RPMI8226 (cell line): ENCODE data around the gene VAV1.
"Not testable (repeated sequence)": the region's sequence is repeated elsewhere in the genome, so short reads cannot be mapped to it uniquely, and the experiment has no call there.

Experiments
- DNase-seq: peaks from one replicate; pipeline ENCODE4 v3.0.0-alpha.2; 2015

Gene VAV1

DNA sequence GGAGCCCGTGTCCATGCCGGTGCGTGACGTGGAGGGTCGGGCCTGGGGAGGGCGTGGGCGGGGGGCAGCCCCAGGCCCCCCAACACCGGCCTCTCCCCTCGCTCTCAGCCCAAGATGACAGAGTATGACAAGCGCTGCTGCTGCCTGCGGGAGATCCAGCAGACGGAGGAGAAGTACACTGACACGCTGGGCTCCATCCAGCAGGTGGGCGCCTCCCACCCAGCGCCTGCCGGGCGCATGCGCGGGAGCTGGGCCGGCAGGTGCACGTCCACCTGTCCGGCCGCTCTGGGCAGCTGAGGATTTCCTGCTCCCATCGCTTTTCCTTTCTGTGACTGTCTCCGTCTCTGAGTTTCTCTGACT lies 49.8 kb downstream of the VAV1 start:
- no peak for DNase-seq

DNA sequence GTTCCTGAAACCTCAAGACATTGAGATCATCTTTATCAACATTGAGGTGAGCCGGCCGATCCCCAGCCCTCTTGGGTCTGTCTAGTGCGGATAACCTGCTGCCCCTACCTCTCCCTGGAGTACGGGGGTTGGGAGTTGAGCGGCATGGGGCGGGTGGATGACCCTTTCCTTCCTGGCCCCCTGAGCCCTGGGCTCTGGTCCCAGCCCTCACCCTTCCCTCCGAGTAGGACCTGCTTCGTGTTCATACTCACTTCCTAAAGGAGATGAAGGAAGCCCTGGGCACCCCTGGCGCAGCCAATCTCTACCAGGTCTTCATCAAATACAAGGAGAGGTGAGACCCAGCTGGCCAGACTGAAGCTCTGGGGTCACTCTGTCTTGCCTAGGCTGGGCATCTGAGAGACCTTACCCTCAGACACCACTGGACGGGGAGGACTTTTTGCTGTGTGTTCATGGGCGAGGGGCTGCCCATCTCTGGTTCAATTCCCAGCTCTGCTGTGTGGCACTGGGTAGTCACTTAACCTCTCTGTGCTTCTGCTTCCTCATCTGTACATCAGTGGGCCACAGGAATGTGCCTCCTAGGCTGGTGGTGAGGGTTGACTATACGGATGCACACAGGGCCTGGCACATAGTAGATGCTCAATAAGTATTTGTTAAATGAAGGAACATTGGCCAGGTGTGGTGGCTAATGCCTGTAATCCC lies 52.7 kb downstream of the VAV1 start:
- DNase-seq: no peak

DNA sequence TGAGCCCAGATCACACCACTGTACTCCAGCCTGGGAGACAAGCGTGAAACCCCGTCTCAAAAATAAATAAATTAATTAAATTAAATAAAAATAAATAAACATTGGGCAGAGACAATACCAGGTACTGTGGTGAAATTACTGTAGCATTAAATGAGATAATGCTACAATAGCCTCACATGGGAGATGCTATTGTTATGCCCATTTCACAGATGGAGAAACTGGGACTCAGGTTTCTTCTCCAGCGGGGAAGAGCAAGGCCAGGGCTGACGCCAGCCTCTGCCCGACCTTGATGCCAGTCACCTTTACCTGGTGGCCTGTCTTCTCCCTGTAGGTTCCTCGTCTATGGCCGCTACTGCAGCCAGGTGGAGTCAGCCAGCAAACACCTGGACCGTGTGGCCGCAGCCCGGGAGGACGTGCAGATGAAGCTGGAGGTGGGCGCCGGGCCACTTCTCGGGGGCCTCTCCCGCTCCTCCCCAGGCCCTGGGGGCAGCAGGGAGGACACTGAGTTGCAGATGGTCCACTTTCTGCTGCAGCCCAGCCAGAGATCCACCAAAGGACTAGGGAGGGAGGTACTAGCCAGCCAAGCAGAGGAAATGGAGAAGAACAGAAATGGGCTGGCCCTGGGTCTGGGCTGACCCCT lies 53.9 kb downstream of the VAV1 start:
- no peak for DNase-seq

DNA sequence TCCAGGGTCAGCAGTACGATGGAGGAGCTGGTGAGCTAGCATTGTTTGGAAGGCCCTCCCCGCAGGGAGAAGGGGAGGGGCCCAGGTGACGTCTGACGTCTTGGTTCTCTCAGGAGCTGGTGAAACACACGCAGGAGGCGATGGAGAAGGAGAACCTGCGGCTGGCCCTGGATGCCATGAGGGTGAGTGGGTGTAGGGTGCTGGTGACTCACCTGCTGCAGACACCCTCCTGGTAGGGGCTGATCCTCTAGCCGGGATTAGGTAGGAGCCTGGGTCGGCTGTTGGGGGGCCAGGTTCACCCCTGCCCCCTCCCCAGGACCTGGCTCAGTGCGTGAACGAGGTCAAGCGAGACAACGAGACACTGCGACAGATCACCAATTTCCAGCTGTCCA lies 55.8 kb downstream of the VAV1 start:
- DNase-seq: no peak

DNA sequence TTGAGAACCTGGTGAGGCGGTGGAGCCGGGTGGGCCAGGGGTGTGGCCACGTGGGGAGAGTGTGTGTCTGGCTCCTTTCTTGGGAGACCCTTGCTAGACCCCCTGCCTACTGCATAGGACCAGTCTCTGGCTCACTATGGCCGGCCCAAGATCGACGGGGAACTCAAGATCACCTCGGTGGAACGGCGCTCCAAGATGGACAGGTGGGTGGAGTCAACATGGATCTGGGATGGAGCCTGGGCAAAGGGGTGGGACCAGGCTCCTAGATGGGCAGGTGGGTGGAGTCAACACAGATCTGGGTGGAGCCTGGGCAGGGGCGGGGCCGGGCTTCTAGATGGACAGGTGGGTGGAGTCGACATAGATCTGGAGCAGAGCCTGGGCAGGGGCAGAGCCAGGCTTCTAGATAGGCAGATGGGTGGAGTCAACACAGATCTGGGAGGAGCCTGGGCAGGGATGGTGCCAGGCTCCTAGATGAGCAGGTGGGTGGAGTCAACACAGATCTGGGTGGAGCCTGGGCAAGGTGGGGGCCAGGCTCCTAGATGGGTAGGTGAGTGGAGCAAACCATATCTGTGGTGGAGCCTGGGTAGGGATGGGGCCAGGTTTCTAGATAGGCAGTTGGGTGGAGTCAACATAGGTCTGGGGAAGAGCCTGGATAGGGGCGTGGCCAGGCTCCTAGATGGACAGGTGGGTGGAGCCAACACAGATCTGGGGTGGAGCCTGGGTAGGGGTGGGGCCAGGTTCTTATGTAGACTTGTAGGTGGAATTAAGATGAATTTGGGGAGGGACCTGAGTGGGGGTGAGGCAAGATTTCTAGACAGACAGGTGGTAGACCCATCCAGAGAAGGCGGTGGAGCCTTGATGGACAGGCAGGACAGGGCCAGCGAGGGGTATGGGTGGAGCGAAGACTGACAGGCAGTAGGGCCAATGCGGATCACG lies 56.5 kb downstream of the VAV1 start:
- peak; percentile 61 for DNase-seq

DNA sequence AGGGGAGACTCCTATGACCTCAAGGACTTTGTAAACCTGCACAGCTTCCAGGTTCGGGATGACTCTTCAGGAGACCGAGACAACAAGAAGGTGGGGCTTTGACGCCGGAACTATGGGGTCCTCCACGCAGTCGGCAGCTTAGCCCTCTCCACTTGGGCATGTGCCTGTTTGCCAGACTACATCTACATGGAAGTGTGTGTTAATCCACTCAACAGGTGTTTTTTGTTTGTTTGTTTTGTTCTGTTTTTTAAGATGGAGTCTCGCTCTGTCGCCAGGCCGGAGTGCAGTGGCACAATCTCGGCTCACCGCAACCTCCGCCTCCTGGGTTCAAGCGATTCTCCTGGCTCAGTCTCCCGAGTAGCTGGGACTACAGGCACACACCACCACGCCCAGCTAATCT lies 57.3 kb downstream of the VAV1 start:
- not testable (repeated sequence) for DNase-seq

DNA sequence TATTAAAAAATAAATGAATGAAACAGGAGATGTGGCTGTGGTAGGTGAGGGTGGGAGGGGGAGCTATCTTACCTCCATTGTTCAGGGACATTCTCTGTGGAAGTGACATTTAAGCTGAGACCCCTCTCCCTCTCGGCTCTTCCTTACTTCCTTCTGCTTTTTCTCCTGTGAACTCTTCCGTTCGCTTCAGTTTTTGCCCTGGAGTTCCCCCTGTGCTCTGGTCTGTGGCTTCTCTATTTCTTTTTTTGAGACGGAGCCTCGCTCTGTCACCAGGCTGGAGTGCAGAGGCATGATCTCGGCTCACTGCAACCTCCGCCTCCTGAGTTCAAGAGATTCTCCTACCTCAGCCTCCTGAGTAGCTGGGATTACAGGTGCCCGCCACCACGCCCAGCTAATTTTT lies 58.6 kb downstream of the VAV1 start:
- DNase-seq: not testable (repeated sequence)

DNA sequence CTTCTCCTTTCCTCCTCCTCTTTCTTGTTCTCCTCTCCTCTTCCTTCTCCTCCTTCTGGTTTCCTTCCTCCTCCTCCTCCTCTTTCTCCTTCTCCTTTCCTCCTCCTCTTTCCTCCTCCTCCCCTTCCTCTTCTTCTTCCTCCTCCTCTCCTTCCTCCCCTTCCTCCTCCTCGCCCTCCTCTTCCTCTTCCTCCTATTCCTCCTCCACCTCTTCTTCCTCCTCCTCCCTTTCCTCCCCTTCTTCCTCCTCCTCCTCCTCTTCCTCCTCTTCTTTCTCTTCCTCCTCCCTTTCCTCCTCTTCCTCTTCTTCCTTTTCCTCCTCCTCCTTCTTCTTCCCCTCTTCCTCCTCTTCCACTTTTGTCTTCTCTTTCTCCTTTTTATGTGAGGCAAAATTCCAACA lies 59.9 kb downstream of the VAV1 start:
- DNase-seq: no peak

DNA sequence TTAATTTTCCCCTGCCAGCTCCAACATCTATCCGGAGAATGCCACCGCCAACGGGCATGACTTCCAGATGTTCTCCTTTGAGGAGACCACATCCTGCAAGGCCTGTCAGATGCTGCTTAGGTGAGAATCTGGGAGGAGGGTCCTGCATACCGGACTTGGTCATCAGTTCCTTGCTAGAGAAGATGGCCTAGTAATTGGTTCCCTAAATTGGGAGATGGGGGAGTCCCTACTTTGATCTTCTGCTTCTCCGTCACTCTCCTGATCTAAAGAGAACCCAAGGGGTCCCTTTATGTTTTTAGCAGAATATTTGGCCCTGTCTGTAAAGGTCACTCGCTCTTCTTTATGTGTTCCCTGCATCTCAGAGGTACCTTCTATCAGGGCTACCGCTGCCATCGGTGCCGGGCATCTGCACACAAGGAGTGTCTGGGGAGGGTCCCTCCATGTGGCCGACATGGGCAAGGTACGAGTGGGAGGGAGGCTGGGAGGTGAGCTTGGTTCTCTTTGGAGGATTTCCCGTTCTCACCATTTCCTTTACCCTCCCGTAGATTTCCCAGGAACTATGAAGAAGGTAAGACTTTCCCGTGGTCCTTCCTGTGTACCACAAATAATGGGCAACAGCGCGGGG lies 60.8 kb downstream of the VAV1 start:
- no peak for DNase-seq

DNA sequence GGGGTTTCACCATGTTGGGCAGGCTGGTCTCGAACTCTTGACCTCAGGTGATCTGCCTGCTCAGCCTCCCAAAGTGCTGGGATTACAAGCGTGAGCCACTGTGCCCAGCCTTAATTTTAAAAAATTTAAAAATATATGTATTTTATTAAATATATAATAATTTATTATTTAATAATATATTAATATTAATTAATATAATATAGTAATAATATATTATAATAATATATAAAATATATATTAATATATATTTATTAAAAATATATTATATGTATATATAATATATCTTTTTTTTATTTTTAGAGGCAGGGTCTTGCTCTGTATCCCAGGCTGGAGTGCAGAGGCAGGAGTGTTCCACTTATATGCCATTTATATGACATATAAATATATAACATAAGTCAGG lies 61.9 kb downstream of the VAV1 start:
- DNase-seq: no peak

DNA sequence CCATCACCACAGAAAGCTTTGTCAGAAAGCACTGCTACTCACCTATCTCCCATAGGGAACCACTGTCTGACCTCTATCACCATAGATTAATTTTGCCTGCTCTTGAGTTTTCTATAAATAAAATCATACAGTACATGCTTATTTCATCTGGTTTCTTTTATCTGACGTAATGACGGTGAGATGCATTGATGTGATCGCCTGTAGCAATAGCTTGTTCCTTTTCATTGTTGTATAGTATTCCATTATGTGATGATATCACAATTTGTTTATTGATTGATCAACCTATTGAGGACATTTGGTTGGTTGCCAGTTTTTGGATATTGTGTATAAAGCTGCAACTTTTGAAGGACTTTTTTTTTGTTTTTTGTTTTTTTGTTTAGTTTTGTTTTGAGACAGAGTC lies 63.0 kb downstream of the VAV1 start:
- no peak for DNase-seq

DNA sequence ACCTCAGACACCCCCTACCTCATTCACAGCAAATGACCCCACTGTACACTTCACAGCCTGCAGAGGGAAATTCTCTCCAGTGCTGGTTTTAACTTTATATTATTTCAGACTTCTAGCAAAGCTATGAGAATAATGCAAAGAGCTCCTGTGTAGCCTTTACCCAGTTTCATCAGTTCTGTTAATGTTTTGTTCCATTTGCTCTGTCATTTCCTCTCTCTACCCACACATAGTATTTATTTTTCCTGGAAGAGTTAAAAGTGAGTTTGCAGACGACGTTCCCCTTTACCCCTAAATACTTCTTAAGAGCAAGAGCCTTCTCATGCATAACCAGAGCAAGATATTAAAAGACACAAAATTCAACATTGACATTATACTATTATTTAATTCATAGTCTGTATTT lies 65.0 kb downstream of the VAV1 start:
- DNase-seq: no peak

DNA sequence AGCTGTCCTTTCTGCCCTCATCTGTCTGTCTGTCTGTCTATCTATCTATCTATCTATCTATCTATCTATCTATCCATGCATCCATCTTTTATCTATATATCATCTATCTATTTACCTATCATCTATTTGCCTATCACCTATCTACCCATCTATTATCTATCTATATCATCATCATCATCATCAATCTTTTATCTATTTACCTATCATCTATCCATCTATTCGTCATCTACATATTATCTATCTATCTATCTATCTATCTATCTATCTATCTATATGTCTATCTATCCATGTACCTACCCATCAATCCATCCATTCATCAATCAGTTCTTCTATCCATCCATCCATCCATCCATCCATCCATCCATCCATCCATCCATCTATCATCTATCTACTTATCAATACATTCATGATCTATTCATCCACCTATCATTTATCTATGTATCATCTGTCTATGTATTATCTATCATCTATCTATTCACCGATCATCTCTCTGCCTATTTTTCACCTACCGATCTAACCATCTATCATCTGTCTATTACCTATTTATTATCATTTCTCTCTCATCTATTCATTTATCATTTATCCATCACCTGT lies 65.7 kb downstream of the VAV1 start:
- no peak for DNase-seq

DNA sequence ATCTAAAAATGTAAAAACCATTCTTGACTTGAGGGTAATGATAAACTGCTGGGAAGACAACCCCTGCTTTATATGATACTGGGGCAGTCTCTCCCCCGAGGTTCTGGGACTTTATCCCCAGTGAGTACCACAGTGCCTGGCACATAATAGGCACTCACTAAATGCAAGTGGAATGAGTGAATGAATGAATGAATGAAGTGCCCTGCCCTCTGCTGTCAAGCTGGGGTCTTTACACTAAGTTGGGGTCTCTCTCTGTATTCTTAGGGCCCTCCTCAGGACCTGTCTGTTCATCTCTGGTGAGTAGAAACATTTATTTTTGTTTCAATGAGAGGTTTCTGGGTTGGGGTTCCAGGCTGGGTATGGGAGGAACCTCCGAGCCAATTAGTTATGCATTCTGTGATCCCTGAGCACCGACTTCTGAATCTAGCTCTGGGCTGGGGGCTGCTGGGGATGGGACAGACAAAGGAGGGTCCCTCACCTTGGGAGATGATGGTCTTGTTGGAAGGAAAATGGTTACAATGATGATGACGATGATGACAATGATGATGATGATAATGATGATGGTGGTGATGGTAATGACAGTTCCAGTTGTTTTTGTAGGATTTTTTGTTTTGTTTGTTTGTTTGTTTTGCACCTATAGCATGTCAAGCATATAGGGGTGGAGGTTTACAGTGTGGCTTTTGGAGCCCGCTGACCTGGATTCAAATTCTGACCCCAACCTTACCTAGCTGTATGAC lies 70.5 kb downstream of the VAV1 start:
- DNase-seq: no peak

DNA sequence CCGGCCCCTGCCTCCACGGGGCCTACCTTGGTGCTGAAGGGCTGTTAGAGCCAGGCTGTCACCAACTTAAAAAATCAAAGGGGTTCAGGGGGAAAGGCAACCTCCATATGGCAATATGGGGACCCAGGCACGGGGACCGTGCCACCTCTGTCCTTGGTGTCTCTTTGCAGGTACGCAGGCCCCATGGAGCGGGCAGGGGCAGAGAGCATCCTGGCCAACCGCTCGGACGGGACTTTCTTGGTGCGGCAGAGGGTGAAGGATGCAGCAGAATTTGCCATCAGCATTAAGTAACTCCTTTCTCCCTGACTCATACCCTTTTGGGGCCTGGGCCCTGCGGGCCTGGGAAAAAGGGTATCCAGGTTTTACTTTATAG lies 75.3 kb downstream of the VAV1 start:
- no peak for DNase-seq

DNA sequence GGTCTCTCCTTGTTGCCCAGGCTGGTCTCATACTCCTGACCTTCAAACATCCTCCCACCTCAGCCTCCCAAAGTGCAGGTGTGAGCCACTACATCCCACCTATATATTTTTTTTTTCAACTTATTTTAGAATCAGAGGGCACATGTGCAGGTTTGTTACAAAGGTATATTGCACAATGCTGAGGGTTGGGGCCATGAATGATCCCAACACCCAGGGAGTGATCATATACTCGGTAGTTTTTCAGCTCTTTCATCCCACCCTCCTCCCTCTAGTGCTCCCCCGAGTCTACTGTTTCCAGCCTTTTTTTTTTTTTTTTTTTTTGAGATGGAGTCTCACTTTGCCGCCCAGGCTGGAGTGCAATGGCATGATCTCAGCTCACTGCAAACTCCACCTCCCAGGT lies 76.5 kb downstream of the VAV1 start:
- DNase-seq: no peak

DNA sequence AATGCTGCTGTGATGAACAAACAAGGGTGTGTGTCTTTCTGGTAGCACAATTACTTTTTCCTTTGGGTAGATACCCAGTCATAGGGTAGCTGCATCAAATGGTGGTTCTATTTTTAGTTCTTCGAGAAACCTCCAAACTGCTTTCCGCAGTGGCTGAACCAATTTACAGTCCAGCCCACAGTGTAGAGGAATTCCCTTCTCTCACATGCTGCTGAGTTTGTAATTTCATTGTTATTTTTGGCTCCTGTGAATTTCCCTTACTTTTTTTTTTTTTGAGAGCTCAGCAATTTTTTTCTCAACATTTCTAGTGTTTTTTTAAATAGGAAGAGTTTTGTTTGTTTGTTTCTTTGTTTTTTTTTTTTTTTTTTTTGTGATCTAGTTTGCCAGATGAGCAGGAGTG lies 77.4 kb downstream of the VAV1 start:
- DNase-seq: peak; percentile 86

DNA sequence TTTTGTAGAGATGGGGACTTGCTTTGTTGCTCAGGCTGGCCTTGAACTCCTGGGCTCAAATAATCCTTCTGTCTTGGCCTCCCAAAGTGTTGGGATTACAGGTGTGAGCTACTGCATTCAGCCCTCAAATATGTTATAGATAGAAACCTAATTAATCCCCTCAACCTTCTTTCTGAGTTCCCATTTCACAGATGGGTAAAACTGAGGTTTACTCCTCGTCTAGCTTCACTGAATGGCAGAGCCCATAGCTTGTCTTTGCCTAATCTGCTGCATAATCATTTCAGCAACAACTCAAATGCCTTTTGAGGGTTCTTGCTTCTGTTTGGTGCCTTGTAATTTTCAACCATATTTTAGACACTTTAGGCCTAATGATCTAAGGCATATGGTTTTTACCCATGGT lies 78.9 kb downstream of the VAV1 start:
- DNase-seq: no peak

DNA sequence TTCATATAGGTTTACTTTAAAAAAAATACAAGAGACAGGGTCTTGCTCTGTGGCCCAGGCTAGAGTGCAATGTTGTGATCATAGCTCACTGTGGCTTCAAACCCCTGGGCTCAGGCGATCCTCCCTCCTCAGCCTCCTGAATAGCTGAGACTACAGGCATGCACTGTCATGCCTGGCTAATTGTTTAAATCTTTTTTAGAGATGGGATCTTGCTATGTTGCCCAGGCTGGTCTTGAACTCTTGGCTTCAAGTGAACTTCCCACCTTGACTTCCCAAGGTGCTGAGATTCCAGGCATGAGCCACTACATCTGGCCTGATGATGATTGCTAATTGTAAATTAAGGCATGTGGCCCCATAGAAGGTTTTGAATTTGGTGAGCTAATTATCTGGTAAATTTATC lies 79.5 kb downstream of the VAV1 start:
- DNase-seq: no peak

DNA sequence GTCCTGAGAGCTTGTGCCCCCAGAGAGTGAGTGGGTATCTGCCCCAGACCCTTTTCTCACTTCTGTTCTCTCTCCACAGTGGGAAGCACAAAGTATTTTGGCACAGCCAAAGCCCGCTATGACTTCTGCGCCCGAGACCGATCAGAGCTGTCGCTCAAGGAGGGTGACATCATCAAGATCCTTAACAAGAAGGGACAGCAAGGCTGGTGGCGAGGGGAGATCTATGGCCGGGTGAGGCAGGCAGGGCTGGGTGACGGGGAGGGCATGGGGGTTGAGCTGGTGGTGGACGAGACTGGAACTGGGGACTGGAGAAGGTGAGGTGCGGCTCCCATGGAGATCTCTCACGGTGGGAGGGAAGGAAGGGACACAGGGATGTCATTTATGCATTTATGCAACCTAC lies 81.4 kb downstream of the VAV1 start:
- DNase-seq: no peak

DNA sequence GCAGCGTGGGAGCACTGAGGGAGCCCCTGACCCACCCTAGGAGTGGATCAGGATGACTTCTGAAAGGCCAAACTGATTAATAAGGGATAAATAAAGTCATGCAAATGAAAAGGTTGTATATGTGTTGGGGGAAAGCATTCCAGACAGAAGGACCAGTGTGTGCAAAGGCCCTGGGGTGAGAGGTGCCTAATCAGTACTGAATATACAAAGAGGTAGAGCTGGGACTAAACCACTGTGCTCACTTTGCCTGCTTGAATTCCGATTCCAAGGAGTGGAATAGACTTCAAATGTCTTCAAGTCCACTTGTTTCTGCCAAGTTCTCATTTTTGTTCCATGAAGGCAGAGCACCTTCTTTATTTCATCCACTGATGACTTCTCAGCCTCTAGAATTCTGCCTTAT lies 82.2 kb downstream of the VAV1 start:
- DNase-seq: no peak

DNA sequence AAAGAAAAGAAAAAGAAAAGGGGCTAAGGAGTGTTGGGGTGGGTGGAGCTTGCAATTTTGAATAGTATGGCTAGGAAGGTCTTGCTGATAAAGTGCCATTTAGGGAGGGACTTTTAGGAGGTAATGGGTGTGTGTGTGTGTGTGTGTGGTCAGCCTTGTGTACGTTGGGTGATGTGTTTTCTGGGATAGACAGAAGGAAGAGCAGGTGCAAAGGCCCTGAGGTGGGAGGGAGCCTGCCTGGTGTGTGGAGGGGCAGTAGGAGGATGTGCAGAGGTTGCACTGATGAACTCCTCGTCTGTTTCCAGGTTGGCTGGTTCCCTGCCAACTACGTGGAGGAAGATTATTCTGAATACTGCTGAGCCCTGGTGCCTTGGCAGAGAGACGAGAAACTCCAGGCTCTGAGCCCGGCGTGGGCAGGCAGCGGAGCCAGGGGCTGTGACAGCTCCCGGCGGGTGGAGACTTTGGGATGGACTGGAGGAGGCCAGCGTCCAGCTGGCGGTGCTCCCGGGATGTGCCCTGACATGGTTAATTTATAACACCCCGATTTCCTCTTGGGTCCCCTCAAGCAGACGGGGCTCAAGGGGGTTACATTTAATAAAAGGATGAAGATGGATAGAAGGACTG lies 84.4 kb downstream of the VAV1 start:
- DNase-seq: no peak
